NAMALWA (cell line): ENCODE data around the gene ARHGAP42.

Source experiments
- DNase-seq: peaks from one replicate; pipeline ENCODE4 v3.0.0-alpha.2; 2015; ENCODE audit warnings: low spot score

Gene ARHGAP42

DNA sequence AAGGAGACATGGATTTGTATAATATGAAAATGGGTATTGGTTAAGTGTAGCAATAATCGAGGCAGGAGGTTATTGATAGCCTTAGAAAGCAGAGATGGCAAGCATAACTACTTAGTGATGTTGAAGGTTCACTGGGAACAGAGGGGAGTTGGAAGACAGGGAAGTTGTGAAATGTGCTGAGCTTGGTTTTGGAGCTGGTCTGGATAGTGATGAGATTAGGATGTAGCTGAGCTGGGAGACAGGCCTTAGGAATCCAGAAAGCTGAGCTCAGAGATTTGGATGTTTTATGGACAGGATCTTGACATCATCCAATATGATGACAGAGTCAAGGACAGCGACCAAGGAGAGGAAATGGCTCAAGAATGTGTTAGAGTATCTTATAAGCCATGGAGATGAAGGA is 113.1 kb downstream of the ARHGAP42 start:
- DNase-seq, result no peak

GRCh38 chr11:100801225-100801999 is 114.3 kb downstream of the ARHGAP42 start:
- DNase-seq, result no peak

GRCh38 chr11:100805506-100806199 is 118.6 kb downstream of the ARHGAP42 start:
- DNase-seq, result no peak

- no peak for DNase-seq
Observed at GRCh38 chr11:100806296-100806695, 119.2 kb downstream of the ARHGAP42 start.

DNA sequence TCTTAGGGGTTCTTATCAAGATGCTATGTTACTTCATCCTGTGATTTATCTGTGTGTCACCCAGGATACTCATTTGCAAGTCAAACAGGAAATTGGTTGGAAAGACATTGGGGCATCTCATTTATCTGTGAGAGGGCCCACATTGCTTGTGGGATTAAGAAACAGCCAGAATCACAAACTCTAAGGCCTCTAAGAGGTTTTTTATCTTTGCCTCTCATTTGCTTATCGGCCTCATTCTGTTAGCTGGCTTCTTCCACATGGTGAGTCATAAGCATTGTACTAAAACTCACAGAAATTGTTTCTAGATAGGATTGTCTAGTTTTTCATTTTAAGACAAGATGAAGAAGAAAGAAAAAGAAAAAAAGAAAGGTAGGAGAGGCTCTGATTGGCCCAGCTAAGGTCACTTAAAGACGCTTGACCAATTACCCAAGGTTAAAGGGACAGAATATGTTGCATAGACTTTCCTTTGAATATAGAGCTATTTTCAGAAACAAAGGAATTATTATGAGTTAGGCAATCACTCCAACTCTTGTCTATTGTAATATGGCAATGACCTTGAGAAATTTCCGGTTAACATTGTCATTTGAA is 121.9 kb downstream of the ARHGAP42 start:
- no peak for DNase-seq

- no peak for DNase-seq
Observed at GRCh38 chr11:100810146-100810545, 123.1 kb downstream of the ARHGAP42 start.

GRCh38 chr11:100810666-100811065 is 123.6 kb downstream of the ARHGAP42 start:
- DNase-seq, result no peak

DNA sequence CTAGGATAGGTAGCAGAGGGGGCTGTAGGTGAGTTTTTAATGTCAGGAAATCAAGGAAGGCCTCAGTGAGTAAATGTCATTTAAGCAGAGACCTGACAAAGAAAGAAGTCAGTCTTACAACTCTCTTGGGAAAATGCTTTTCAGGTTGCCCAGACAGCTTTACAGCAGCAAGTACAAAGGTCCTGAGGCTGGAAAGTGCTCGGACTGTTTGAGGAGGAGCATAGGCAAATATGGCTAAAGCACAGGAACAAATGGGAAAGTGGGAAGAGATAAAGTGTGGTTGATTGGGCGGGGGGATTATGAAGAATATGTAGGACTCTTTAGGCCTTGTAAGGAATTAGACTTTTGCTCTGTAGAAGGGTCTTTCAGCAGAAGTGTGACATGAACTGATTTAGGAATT is 125.4 kb downstream of the ARHGAP42 start:
- DNase-seq, result no peak

DNA sequence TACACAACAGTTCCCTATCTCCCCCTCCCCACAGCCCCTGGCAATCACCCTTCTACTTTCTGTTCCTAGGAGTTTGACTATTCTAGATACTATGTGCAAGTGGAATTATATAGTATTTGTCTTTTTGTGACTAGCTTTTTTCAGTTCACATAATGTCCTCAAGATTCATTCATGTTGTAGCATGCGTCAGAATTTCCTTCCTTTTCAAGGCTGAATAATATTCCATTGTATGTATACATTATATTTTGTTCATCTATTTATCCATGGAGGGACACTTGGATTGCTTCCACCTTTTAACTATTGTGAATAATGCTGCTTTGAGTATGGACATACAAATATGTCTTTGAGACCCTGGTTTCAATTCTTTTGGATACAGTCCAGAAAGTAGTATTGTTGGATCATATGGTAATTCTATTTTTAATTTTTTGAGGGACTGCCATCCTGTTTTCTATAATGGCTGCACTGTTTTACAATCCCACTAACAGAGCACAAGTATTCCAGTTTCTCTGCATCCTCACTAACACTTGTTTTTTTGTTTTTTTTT is 128.8 kb downstream of the ARHGAP42 start:
- DNase-seq, result no peak

DNA sequence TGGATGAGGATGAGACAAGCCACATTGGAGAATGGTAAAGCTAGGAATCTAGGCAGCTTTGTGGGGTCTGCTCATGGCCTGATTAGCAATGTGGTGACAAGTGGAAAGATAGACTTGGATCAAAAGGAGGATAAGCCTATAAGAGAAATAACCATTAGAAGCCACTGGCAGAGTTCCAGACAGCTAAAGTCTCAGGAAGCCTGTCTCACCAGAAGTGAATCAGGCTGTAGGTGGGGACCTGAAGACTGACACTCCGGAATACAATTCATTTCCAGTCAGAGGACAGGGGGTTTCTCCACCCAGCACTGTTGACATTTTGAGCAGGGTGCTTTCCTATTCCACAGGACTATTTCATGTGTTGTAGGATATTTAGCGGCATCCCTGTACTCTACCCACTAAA is 129.7 kb downstream of the ARHGAP42 start:
- no peak for DNase-seq

DNA sequence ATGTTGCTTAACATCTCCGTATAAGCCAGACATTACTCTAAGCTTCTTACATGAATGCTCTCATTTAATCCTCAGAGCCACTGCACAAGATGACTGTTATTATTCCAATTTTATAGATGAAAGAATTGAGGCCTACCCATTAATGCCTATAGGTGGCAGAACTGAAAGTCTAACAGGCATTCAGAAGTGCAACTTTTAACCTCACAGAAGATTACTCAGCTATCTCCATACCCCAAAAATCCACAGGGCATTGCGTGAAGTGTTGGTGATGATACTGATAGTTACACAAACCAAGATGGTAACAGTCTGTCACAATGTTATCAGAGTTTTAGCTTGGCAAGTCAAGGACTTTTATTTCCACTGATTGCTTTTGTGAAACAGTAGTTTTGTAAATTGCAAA is 130.5 kb downstream of the ARHGAP42 start:
- no peak for DNase-seq

DNA sequence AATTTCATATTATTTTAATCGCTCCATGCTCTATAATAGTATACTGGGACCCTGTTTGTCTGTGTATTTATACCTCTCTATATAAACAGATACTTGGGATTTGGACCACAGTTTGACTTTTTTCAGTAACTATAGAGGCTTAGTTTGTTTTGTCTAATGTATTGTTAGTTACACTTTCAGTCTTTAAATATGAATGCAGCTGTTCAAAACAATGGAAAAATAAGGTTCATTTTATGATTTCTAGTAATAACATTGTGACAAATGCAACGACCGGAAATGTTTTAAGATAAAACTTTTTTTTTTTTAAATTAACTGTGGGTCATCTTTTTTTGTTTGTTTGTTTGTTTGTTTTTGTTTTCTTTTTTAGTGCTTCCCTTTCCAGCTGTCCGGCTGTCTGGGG is 133.5 kb downstream of the ARHGAP42 start:
- no peak for DNase-seq

DNA sequence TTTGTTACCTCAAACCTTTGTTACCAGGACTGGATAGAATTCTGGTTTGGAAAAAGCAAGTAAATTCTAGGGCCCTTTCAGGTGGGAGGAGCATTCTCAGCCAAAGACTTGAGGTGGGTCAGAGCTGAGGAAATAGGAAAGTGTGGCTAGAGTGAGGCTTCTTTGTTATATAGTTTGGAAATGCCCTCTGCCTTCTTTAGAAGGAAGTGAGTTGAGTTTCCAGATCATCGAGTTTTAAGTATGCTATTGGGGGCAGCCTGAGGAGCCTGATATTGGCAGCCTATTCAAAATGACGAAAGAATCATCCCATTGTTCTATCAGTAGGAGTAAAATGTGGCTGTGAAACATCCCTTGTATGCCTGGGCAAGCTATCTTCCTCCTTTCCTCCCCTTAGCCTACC is 134.1 kb downstream of the ARHGAP42 start:
- DNase-seq, result no peak

- DNase-seq, result no peak
Observed at GRCh38 chr11:100823360-100823759, 136.3 kb downstream of the ARHGAP42 start.

- DNase-seq, result no peak
Observed at GRCh38 chr11:100824041-100824809, 137.1 kb downstream of the ARHGAP42 start.

GRCh38 chr11:100825626-100826025 is 138.5 kb downstream of the ARHGAP42 start:
- no peak for DNase-seq

GRCh38 chr11:100827934-100828661 is 141.0 kb downstream of the ARHGAP42 start:
- peak; percentile 66 for DNase-seq

- no peak for DNase-seq
Observed at GRCh38 chr11:100830274-100830673, 143.2 kb downstream of the ARHGAP42 start.

- DNase-seq, result no peak
Observed at GRCh38 chr11:100830978-100831732, 144.1 kb downstream of the ARHGAP42 start.

GRCh38 chr11:100831929-100832494 is 144.9 kb downstream of the ARHGAP42 start:
- no peak for DNase-seq
